Measurements from ENCODE around the gene RGS2. TPM values are rescaled to one million over a fixed set of nuclear protein-coding genes. Genes with fewer than 3 reads are reported as not detected.

Gene RGS2
- total RNA-seq, 6 donors from 2014 or later: 10.5 to 134 (median 54.7) TPM

GRCh38 chr1:192817246-192817645 lies 8.4 kb downstream of the RGS2 start:
- no peaks in the 10 kb centered on the region for H3K36me3 ChIP-seq
- ATAC-seq (ENCODE audit: low FRiP score in 2 of 2) (peak in 1 of 2 donors; percentile 42), DNase-seq (no peak)
- H3K27me3 ChIP-seq: no peaks in the 10 kb centered on the region
- H3K4me1 ChIP-seq: peaks cover 0 to 4% (median 0%) of the 10 kb centered on the region in 4 donors
- 68 to 74% methylated on average over 4 of the region's 4 CpGs for WGBS, 2 donors
- TF ChIP-seq POLR2AphosphoS5 (IDR thresholded peaks at IDR 0.05) (no peak), CTCF (IDR thresholded peaks at IDR 0.05) (no peak), EP300 (IDR thresholded peaks at IDR 0.05) (no peak), POLR2A (IDR thresholded peaks at IDR 0.05) (no peak)
- H3K27ac ChIP-seq: peak overlapping the region in 1 of 4 donors; percentile 41
- no peak overlapping the region for H3K4me3 ChIP-seq
- no peaks in the 10 kb centered on the region for H3K9me3 ChIP-seq

- no peak for TF ChIP-seq EP300 (IDR thresholded peaks at IDR 0.05)
- no peak for TF ChIP-seq POLR2A (IDR thresholded peaks at IDR 0.05)
- TF ChIP-seq POLR2AphosphoS5 (IDR thresholded peaks at IDR 0.05): no peak
- no peak for TF ChIP-seq CTCF (IDR thresholded peaks at IDR 0.05)
- Histone ChIP-seq H3K27me3 (peaks cover 0 to 4% (median 0%) of the 10 kb centered on the region in 4 donors), H3K36me3 (no peaks in the 10 kb centered on the region), H3K9me3 (no peaks in the 10 kb centered on the region), H3K27ac (no peak overlapping the region), H3K4me3 (no peak overlapping the region), H3K4me1 (peaks cover 0 to 4% (median 0%) of the 10 kb centered on the region in 4 donors)
- ATAC-seq (ENCODE audit: low FRiP score in 2 of 2): no peak
- no peak for DNase-seq
- WGBS, 2 donors: 85 to 86% methylated on average over 3 of the region's 3 CpGs
Observed at GRCh38 chr1:192821296-192821695, 12.5 kb downstream of the RGS2 start.

DNA sequence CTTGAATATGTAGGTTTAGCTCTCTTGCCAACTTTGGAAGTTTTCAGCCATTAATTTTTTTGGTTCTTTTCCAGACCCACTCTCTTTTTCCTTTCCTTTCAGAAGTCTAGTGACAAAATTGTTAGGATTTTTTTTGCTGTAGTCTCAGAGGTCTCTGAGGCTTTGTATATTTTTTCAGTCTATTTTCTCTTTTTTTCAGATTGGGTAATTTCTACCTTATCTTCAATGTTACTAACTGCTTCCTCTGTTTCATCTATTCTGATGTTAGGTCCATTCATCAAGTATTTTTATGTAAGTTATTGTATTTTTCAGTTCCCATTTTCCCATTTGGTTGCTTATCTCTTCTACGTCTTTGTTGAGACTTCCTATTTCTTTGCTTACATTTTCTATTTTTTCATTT lies 15.7 kb downstream of the RGS2 start:
- no peak overlapping the region for H3K27ac ChIP-seq
- H3K4me1 ChIP-seq: no peaks in the 10 kb centered on the region
- H3K4me3 ChIP-seq: no peak overlapping the region
- no peaks in the 10 kb centered on the region for H3K9me3 ChIP-seq
- TF ChIP-seq POLR2AphosphoS5 (IDR thresholded peaks at IDR 0.05) (no peak), POLR2A (IDR thresholded peaks at IDR 0.05) (no peak), CTCF (IDR thresholded peaks at IDR 0.05) (no peak), EP300 (IDR thresholded peaks at IDR 0.05) (no peak)
- DNase-seq: no peak
- ATAC-seq (ENCODE audit: low FRiP score in 2 of 2): no peak
- no peaks in the 10 kb centered on the region for H3K36me3 ChIP-seq
- peaks cover 0 to 4% (median 0%) of the 10 kb centered on the region in 4 donors for H3K27me3 ChIP-seq
- 0 to 33% methylated on average over 1 of the region's 1 CpG for WGBS, 2 donors

DNA sequence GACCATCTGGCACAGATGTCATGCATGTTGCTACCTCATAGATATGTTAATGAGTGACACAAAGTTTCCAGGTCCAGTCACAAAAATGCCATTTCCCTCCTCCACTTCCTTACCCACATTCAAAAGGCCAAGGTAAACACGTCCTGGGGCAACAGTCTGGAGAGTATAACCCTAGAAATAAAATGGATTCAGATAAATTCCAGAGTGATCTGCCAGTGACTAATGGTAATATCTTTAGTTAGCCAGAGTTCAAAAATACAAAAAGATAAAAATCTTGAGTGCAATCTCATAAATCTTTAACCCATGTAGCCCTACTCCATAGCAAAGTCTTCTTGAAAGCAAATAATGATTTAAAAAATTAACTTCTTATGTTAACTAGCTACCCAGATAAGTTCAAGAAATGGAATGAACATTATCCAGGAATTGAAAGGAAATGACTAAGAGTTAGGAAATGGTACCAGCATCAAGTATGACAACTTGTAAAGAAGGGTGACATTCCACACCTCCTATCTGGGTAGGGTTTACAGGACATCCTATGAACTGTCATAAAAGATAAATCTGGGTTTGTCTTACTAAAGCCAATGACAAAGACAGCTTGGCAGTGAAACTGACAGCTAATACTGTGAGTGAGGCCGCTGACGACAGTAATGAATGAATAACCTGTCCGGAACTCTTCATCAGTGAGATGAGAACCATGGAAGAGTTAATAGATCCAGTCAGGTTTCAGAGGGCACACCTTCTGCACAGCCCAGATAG lies 18.1 kb downstream of the RGS2 start:
- Histone ChIP-seq H3K27me3 (peaks cover 0 to 4% (median 0%) of the 10 kb centered on the region in 4 donors), H3K4me3 (no peak overlapping the region), H3K36me3 (no peaks in the 10 kb centered on the region), H3K4me1 (no peaks in the 10 kb centered on the region), H3K9me3 (no peaks in the 10 kb centered on the region), H3K27ac (no peak overlapping the region)
- no peak for ATAC-seq (ENCODE audit: low FRiP score in 2 of 2)
- 43 to 68% methylated on average over 4 of the region's 4 CpGs for WGBS, 2 donors
- TF ChIP-seq CTCF (IDR thresholded peaks at IDR 0.05): no peak
- no peak for TF ChIP-seq POLR2A (IDR thresholded peaks at IDR 0.05)
- TF ChIP-seq POLR2AphosphoS5 (IDR thresholded peaks at IDR 0.05): no peak
- no peak for TF ChIP-seq EP300 (IDR thresholded peaks at IDR 0.05)
- no peak for DNase-seq
